Subcutaneous abdominal adipose tissue (tissue), 5 donors: Measurements from ENCODE around the gene REXO2.

Source experiments
- H3K27ac ChIP-seq: one replicate; pipeline ENCODE4 v1.7.0; 2013; ENCODE audit warnings: low read depth, mild to moderate bottlenecking, inconsistent platforms, low read length, moderate library complexity
- H3K27me3 ChIP-seq, 5 donors: one replicate each; pipeline ENCODE4 v1.7.0; 2013; ENCODE audit warnings: low read length in 5 of 5, inconsistent platforms in 1 of 5; ENCODE audit not compliant: control insufficient read depth in 5 of 5, insufficient read depth in 4 of 5
- H3K36me3 ChIP-seq, 5 donors: one replicate each; pipeline ENCODE4 v1.7.0; 2013; ENCODE audit warnings: low read length in 5 of 5; ENCODE audit not compliant: control insufficient read depth in 5 of 5, insufficient read depth in 5 of 5
- H3K4me1 ChIP-seq, 5 donors: one replicate each; pipeline ENCODE4 v1.7.0; 2013; ENCODE audit warnings: low read length in 5 of 5, mild to moderate bottlenecking in 3 of 5, moderate library complexity in 1 of 5; ENCODE audit not compliant: control insufficient read depth in 5 of 5, insufficient read depth in 5 of 5
- H3K4me3 ChIP-seq, 5 donors: one replicate each; pipeline ENCODE4 v1.7.0; 2013; ENCODE audit warnings: low read length in 5 of 5, low read depth in 1 of 5
- H3K9ac ChIP-seq, 5 donors: one replicate each; pipeline ENCODE4 v1.7.0; 2013; ENCODE audit warnings: low read length in 5 of 5, mild to moderate bottlenecking in 4 of 5, moderate library complexity in 3 of 5
- H3K9me3 ChIP-seq, 5 donors: one replicate each; pipeline ENCODE4 v1.7.0; 2013; ENCODE audit warnings: low read length in 5 of 5; ENCODE audit not compliant: control insufficient read depth in 5 of 5
- donor health status: healthy.
- donor health status: healthy.
- donor health status: healthy.
- donor health status: healthy.
- donor health status: healthy.

REXO2 gene

DNA sequence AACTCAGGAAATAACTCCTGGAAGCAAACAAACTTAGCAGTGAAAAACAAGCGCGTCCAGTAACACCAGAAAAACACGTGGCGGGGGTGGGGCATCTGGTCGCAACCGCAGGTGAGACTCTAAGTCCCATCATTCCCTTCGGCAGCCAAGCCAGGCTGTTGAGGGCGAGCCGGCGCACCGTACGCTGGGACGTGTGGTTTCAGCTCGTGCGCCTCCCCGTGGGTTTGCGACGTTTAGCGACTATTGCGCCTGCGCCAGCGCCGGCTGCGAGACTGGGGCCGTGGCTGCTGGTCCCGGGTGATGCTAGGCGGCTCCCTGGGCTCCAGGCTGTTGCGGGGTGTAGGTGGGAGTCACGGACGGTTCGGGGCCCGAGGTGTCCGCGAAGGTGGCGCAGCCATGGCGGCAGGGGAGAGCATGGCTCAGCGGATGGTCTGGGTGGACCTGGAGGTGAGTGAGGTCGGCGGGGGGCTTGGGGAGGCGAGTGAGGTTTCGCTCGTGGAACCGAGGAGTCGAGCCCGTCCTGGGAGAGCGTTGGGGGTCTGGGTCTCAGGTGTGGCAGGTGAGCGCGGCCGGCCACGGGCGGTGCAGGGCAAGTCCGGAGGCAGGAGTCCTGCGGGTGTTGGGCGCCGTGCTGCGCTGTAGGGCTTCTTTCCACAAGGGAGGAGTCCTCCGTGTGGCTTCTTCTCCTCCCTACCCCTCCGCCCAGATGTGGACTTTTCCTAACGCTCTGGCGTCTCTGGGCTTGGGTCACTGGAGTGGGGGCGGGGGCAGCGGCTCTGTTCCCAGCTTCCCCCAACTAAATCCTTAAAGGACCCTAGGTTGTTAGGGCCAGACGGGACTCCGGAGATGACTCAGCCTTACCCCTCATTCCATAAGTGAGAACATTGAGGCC is at the start of gene REXO2:
REXO2 (plus strand) TSS at position 239 of the 892 bp plus-strand sequence; CDS start at position 301, 62 bp downstream.
- Histone ChIP-seq H3K27me3 (no peaks in the 10 kb centered on the region), H3K36me3 (peaks cover 0 to 11% (median 7%) of the 10 kb centered on the region in 5 donors), H3K9ac (peak within 1 kb of the TSS; percentile 71 to 98 (median 84)), H3K9me3 (no peaks in the 10 kb centered on the region), H3K27ac (peak within 1 kb of the TSS; percentile 83), H3K4me3 (peak within 1 kb of the TSS; percentile 71 to 100 (median 98)), H3K4me1 (peaks cover 0 to 18% (median 15%) of the 10 kb centered on the region in 5 donors)

DNA sequence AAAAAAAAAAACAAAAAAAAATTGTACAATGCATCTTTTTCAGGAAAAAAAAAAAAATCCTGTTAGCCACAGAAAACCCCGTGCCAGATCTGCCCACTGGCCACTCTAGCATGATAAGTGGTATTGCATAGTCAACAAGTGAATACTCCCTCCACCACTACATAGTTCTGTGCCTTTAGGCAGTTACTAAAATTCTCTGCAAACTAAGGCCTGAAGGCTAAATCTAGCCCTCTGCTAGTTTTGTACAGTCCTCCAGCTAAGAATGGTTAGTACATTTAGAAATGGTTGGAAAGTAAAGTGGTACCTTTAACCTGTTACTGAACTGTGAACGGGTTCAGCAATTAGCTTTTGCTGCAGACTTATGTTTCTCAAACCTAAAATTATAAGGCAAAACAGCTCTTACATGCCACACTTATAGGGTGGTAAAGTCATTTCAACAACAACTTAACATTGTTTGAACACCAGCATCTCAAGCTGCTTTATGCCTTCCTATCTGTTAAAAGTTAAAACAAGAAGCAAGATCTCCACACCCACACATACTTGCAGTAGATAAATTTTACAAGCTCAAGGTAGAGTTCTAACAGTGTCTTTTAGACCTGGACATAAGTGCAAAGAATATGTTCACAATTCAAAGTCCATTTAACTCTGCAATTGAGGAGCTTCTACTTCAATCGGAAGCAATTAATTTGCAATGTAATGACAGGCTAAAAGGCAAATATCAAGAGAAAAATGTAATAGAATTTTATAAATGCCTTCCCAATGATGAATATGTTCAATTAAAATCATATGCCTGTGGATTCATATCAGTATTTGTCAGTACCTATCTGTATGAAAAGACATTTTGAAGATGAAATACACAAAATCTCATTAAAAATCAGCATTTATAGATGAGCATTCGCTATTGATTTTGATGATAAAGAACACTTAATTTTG is 46.3 kb upstream of the REXO2 start:
- Histone ChIP-seq H3K4me3 (no peak overlapping the region), H3K4me1 (no peaks in the 10 kb centered on the region), H3K9me3 (no peaks in the 10 kb centered on the region), H3K27ac (no peak overlapping the region), H3K36me3 (no peaks in the 10 kb centered on the region), H3K9ac (no peak overlapping the region), H3K27me3 (no peaks in the 10 kb centered on the region)

- no peaks in the 10 kb centered on the region for H3K36me3 ChIP-seq
- no peaks in the 10 kb centered on the region for H3K27me3 ChIP-seq
- H3K9ac ChIP-seq: no peak overlapping the region
- peaks cover 0 to 14% (median 12%) of the 10 kb centered on the region in 5 donors for H3K4me1 ChIP-seq
- H3K4me3 ChIP-seq: no peak overlapping the region
- no peaks in the 10 kb centered on the region for H3K9me3 ChIP-seq
- no peak overlapping the region for H3K27ac ChIP-seq
Observed at GRCh38 chr11:114395736-114396135, 43.5 kb upstream of the REXO2 start.

DNA sequence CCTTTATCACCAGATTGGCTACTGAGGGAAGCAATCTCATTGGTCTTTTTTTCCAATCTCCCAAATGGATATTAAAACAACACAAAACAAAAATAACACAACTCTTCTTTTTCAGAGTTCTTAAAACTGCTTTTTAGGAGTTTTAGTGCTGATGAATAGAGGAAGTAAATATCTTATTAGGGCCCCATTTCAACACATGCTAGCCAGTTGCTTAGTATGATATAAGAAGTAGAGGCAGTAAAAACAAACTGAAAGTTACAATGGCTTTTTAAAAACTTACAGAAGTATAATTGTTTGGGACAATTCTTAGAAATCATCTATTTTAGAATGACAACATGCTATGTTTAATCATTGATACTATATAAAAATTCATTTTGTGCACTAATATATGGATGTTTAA is 42.4 kb upstream of the REXO2 start:
- H3K9me3 ChIP-seq: no peaks in the 10 kb centered on the region
- no peak overlapping the region for H3K9ac ChIP-seq
- H3K36me3 ChIP-seq: no peaks in the 10 kb centered on the region
- H3K4me3 ChIP-seq: no peak overlapping the region
- H3K27ac ChIP-seq: no peak overlapping the region
- H3K27me3 ChIP-seq: no peaks in the 10 kb centered on the region
- H3K4me1 ChIP-seq: peaks cover 0 to 22% (median 17%) of the 10 kb centered on the region in 5 donors

DNA sequence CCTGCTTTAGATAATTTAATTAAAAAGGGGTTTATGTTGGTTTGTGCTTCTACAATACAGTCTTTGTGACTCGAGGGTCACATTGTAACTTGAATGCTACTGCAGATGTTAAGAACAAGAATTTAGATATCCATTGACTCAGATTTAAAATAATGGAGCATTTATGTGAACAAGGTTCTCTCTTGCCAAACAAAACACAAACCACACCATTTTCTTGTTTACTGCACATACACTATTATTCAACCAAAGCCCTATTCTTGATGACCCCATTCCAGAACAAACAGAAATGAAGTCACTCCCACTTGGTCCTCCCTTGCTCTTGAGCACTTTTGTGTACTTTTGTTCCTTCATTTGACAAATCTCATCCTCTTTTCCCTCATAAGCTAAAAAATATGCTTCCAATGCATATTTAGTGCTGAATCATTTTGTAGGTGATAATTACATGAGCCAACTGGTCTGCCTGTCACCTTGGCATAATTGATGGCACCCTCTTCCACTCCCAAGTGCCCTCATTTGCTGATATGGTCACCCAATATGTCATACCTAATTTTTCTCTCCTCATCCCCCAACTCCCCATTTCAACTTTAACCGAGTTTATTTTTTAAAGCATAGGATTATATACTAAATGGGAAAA is 41.8 kb upstream of the REXO2 start:
- Histone ChIP-seq H3K27me3 (no peaks in the 10 kb centered on the region), H3K36me3 (no peaks in the 10 kb centered on the region), H3K4me3 (no peak overlapping the region), H3K9ac (no peak overlapping the region), H3K27ac (no peak overlapping the region), H3K9me3 (no peaks in the 10 kb centered on the region), H3K4me1 (peaks cover 0 to 24% (median 18%) of the 10 kb centered on the region in 5 donors)

DNA sequence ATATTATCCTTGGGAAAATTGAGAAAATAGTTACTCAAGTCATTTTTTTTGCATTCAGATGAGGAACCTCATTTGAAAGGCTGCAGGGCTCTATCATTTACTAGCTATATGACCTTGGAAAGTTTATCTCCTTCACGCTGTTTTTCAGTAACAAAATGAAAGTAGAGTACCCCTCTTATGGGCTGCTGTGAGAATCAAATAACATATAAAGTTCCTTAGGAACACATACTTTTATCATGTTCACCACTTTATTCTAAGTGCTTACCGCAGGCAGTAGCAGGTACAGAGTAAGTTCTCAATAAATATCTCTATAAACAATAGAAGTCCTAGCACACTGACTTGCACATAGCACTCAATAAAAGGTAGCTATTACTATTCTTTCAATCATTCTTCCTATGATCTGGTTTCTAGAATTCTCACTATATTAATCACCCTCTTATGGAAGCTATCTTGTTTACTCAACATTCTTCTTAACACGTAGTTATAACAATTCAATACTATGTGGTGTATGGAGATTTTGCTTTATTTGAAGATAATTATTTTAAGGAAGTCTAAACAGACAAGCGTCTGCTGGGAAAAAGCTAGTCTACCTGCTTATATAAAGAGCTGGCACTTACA is 40.9 kb upstream of the REXO2 start:
- H3K27me3 ChIP-seq: no peaks in the 10 kb centered on the region
- H3K9me3 ChIP-seq: no peaks in the 10 kb centered on the region
- H3K4me3 ChIP-seq: no peak overlapping the region
- H3K36me3 ChIP-seq: no peaks in the 10 kb centered on the region
- peaks cover 0 to 28% (median 18%) of the 10 kb centered on the region in 5 donors for H3K4me1 ChIP-seq
- H3K9ac ChIP-seq: peak overlapping the region in 1 of 5 donors; percentile 98
- no peak overlapping the region for H3K27ac ChIP-seq

GRCh38 chr11:114399490-114400215 is 39.6 kb upstream of the REXO2 start:
- H3K4me1 ChIP-seq: peaks cover 0 to 28% (median 24%) of the 10 kb centered on the region in 5 donors
- H3K27ac ChIP-seq: peak overlapping the region; percentile 99
- peak overlapping the region; percentile 95 to 99 (median 98) for H3K9ac ChIP-seq
- no peaks in the 10 kb centered on the region for H3K27me3 ChIP-seq
- H3K4me3 ChIP-seq: peak overlapping the region; percentile 87 to 98 (median 90)
- H3K36me3 ChIP-seq: peaks cover 0 to 4% (median 0%) of the 10 kb centered on the region in 5 donors
- no peaks in the 10 kb centered on the region for H3K9me3 ChIP-seq

GRCh38 chr11:114400216-114400914 is 38.9 kb upstream of the REXO2 start, which contains the start of the genes C11orf71 and RBM7:
C11orf71 (minus strand) TSS chr11:114400511; CDS start chr11:114400331, 180 bp downstream.
RBM7 (plus strand) TSS chr11:114400666; CDS start chr11:114400672, 6 bp downstream.
- Histone ChIP-seq H3K4me1 (peaks cover 2 to 32% (median 26%) of the 10 kb centered on the region in 5 donors), H3K9ac (peak within 1 kb of the TSS; percentile 95 to 99 (median 98)), H3K36me3 (peaks cover 0 to 5% (median 4%) of the 10 kb centered on the region in 5 donors), H3K27me3 (no peaks in the 10 kb centered on the region), H3K4me3 (peak within 1 kb of the TSS; percentile 89 to 98 (median 93)), H3K27ac (peak within 1 kb of the TSS; percentile 99), H3K9me3 (no peaks in the 10 kb centered on the region)
